NCI-H187 (cell line): Measurements from ENCODE around the gene MAGEH1.
"Not testable (repeated sequence)": the region's sequence is repeated elsewhere in the genome, so short reads cannot be mapped to it uniquely, and the experiment has no call there.

Source experiments
- DNase-seq, 2 experiments: peaks; one replicate each; lab custom pipeline; 2025; lab: John Stamatoyannopoulos, UW

The MAGEH1 gene, protein sequence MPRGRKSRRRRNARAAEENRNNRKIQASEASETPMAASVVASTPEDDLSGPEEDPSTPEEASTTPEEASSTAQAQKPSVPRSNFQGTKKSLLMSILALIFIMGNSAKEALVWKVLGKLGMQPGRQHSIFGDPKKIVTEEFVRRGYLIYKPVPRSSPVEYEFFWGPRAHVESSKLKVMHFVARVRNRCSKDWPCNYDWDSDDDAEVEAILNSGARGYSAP

DNA sequence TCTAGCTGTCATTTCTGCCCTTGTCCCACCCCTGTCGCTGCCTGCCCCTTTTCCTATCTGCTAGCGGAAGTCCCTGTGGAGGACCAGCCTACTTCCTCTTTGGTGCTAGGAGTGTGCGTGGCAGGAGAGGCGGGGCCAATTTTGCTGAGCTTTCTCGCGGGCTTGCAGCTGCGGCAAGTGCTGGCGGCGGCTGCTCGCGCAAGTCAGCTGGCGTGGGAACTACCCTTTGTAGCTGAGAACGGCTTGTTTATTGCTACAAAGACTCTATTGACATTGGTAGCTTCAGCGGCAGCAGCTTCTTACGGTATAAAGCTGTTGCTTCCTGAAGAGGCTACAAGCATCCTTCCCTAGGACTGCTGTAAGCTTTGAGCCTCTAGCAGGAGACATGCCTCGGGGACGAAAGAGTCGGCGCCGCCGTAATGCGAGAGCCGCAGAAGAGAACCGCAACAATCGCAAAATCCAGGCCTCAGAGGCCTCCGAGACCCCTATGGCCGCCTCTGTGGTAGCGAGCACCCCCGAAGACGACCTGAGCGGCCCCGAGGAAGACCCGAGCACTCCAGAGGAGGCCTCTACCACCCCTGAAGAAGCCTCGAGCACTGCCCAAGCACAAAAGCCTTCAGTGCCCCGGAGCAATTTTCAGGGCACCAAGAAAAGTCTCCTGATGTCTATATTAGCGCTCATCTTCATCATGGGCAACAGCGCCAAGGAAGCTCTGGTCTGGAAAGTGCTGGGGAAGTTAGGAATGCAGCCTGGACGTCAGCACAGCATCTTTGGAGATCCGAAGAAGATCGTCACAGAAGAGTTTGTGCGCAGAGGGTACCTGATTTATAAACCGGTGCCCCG lies at the start of gene MAGEH1:
Gene MAGEH1, plus strand, starts transcription at position 138 of the 843 bp plus-strand sequence. Its CDS starts 248 bp downstream, at position 386.
- peak in 1 of 2 experiments; percentile 35 for DNase-seq

DNA sequence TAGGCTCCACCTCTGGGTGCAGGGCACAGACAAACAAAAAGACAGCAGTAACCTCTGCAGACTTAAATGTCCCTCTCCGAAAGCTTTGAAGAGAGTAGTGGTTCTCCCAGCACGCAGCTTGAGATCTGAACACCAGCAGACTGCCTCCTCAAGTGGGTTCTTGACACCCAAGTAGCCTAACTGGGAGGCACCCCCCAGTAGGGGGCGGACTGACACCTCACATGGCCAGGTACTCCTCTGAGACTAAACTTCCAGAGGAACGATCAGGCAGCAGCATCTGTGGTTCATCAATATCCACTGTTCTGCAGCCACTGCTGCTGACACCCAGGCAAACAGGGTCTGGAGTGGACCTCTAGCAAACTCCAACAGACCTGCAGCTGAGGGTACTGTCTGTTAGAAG lies 24.8 kb upstream of the MAGEH1 start:
- DNase-seq: not testable (repeated sequence)

DNA sequence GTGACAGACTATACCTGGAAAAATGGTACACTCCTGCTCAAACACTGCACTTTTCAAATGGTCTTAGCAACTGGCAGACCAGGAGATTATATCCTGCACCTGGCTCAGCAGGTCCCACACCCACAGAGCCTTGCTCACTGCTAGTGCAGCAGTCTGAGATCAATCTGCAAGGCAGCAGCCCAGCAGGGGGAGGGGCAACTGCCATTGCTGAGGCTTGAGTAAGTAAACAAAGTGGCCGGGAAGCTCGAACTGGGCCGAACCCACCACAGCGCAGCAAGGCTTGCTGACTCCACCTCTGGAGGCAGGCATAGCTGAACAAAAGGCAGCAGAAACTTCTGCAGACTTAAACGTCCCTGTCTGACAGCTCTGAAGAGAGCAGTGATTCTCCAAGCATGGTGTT lies 8.5 kb upstream of the MAGEH1 start:
- not testable (repeated sequence) for DNase-seq

DNA sequence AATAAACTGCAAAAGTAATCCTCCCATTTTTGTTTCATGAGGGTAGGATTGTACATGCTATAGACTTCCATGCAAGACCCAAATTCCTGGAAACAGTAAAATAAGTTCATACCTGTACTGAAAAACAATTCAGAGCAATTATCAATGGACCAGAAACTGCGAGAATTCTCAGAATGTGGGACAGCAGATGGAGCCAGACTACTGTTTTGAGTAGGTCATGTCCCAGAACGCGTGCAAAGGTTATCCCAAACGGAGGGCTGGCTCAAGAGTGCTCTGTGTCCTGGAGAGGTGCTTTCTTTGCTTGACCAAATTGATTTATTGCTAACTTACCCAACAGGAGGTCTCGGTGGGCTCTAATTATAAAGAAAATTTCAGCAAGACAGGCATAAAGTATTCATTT lies 1.7 kb upstream of the MAGEH1 start:
- no peak for DNase-seq

DNA sequence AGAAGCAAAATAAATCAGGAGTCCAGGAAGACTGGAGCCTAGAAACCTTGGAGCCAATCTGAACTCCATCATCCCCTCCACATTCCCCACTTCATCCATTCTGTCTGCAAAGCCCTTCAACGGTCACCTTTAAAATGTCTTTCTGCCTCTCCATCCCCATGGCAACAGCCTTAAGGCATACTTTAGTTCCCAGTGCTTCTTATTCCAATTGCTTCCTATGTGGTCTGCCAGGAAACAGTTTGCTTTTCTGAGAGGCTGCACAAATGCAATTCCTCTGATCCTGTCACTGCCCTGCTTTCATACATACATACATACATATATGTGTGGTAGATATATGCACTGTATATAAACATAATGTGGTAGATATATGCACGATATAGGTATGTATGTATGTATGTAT lies 786 bp upstream of the MAGEH1 start:
- no peak for DNase-seq

DNA sequence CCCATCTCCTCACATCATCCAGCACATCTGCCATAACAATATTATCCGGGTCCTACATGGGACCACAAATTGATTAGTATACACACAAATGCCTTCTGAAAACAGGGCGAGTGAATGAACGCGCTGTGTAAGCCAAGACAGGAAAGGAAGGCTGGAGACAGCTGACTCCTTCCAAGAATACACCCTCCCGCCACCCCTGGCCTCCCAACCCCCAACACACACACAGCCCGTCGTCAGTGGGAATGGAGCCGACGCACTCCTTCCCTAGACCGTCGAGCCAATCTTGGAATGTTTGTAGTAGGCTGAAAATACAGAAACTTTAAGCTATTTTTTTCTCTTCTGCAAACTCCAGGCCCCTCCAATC lies 319 bp upstream of the MAGEH1 start:
- DNase-seq: no peak

DNA sequence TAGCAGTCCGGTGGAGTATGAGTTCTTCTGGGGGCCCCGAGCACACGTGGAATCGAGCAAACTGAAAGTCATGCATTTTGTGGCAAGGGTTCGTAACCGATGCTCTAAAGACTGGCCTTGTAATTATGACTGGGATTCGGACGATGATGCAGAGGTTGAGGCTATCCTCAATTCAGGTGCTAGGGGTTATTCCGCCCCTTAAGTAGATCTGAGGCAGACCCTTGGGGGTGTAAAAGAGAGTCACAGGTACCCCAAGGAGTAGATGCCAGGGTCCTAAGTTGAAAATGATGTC lies 852 bp downstream of the MAGEH1 start:
- DNase-seq: no peak

DNA sequence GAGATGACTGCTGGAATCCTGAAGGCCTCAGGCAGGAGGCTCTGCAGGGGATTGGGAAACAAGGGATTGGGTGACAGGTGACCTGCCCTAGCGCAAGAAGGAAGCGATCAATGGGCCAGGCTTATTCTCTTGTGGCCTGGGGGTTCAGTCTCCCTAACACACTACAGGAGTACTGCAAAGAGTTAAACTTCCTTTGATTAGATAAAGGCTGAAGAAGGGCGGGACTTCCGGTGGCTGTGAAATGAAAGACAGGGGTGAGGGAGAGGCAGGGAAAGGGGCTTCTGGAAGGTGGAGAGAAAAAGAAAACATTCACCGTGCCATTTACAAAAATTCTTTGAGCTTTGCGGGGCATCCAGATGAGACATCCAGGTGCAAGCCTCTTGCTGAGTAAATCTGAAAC lies 3.8 kb downstream of the MAGEH1 start:
- not testable (repeated sequence) for DNase-seq

DNA sequence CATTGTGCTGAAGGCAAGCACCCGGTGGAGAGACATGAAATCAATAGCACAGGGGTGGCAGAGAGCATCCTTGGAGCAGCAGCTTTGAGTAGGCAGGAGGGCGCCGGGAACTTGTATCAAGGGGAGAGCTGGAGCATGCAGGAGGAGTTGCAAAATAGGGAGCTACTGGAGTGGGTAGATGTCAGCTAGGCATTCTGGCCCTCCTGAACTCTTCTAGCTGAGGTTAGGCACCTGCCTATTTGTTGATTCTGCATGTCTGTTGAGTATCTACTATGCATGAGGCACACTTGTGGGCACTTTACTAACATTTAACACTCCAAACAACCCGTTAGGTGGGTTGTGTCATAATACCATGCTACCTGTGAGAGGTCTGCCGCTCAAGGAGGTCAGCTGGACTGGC lies 7.5 kb downstream of the MAGEH1 start:
- DNase-seq: not testable (repeated sequence)

DNA sequence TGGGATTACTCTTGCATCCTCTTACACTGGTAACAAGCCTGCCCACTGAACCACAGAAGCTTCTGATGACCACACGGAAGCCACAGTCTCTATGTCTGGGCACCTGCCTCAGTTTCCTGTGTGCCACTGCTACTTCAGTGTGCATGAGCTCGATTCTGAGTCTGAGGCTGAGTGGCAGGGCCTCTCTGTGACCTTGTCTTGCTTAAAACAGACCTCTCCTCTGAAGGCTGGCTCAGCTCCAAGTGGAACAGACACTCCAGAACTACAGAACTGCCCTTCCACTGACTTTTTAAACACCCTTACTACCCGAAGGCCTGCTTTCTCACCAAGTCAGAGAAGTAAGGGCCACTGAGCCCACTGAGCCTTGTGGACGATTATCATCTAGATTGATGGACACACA lies 8.0 kb downstream of the MAGEH1 start:
- DNase-seq: not testable (repeated sequence)

DNA sequence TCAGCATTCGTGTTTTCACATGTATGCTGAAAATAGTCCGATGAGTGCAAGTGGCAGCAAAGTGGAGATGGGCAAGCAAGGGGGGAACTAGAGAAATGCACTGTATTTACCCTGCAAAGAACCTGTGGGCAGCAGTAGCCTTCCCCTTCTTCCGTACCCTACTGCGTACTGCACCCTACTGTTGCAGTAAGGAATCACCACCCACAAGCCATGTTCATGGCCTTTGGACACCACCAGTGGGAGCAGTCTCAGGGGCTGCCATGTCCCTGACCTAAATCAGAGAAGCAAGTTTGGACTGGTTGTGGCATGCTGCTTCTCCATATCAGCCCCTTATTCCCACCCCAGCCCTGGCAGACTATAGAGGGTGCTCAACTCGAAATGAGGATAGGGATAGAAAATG lies 12.1 kb downstream of the MAGEH1 start:
- not testable (repeated sequence) for DNase-seq

DNA sequence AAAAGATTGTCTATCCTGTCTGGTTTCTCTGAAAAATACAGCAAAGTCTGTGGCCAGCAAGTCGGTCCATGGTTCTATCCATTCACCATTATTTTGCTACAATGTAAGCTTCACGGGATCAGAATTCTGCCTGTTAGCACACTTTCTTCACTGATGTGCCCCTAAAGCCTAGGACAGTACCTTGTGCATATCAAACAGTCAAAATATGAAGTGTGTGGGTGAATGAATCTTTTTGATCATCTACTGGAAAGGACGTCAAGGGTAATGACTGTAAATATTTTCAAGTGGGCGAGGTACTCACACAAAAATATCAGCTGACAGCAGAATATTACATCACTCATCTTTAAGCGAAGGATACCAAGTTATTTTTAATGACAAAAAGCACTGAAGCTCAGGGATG lies 13.2 kb downstream of the MAGEH1 start:
- not testable (repeated sequence) for DNase-seq

DNA sequence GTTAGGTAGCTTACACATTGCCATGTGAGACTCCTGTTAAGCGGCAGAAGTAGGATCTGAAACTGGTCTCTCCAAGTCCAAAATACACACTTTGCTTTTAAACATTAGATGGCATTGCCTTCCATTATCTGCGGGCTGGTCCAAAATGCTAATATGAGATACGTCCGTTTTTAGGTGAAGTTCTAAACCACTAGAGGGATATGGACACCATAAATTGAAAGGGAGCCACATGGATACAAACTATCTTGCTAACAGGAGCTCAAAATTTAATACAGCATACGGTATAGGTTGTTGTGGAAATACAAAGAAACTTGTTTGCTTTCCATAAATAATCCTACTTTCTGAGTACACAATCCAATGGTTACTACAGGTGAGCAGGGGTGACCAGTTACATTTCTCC lies 13.9 kb downstream of the MAGEH1 start:
- DNase-seq: not testable (repeated sequence)

DNA sequence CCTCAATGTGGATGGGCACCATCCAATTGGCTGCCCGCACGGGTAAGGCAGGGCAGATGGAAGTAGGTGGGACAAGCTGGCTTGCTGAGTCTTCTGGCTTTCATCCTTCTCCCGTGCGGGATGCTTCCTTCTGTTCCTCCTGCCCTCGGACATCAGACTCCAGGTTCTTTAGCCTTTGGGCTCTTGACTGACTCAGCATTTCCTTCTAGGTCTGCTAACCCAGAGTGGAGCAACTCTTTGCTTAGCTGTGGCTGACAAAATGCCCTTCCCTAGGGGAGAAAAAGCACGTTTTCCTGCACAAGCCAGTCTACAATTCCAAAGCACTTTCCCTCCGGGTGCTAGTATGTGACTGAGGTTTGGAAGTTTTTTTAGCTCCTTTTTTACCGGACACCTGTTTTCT lies 28.0 kb downstream of the MAGEH1 start:
- DNase-seq: not testable (repeated sequence)

DNA sequence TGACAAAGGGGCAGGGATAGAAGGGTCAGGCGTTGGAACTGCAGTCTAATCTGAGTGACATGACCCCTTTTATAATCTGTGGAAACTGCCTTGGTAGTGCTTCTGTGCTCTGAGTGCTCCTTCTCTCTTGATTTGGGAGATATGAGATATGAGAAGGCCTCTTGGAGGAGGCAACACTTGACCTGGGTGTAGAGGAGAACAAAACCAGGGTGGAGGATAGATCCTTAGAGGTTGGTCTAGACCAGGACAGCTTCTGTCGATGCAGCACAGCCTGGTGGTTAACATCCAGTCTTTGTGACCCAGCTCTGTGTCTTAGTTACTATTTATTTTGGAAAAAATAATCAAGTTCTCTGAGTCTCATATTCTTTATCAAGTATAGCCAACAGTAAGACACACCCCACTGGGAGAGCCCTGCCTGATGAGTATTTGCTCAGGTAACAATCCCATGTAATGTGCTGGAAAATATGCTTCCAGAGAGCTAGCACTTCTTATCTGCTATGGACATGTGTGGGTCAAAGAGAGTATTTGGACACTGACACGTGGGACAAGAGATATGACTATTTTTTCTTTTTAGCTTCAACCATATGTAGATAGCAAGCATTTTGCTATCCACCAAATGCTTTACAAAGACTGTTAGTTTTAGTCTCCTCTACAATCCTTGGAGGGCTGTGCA lies 28.6 kb downstream of the MAGEH1 start:
- DNase-seq: no peak

DNA sequence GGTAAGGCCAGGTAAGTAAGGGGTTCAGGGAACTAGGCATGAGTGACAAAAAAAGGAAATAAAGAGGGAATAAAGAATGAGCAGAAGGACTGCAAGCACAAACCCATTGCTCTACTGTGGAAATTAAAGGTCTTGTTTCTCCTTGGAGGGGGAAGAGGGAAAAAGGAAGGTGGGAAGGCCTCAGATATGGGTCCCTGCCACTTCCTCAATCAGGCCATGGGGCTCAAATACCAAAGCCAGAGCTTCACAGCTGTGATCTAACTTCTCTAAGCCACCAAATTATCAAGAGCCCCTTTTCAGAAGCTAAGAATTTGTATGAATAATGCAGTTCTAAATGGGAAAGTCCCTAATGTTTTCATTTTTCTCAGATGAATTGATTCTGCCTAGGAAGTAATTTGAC lies 33.0 kb downstream of the MAGEH1 start:
- DNase-seq: no peak

DNA sequence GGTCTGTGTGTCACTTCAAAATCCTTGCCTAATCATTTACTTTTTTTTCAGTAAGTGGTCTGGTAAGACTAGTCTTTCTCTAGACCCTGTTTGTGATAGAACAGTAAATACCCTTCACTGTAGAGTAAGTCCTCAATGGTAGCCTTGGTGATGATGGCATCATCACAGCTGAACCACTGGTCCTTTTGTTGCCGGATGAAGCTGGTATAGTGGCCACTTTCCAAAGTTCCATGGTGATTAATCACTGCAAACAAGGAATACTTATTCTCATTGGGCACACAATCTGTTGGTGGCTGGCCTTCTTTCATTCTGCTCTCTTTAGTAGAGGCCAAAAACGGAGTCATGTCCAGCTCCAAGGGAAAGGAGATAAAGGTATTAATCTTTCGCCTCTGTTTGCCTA lies 34.8 kb downstream of the MAGEH1 start:
- no peak for DNase-seq

DNA sequence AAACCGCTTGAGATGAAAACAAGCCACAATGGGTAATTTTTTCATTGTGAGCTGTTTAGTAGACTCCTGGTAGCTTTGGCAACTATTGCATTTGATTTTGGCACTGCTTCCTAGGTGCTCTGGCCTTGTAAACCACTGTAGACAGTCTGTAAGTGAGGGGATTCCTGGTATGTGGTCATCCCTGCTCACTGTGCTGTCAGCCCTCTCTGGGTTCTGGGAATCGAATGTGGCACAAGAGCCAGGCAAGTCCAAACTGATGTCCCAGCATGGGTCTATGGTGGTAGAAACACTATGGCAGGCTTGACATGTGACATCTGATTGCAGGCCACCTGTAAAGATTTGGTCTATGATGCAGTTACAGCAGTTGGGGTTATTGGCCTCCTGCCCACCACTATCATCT lies 35.2 kb downstream of the MAGEH1 start:
- DNase-seq: no peak

DNA sequence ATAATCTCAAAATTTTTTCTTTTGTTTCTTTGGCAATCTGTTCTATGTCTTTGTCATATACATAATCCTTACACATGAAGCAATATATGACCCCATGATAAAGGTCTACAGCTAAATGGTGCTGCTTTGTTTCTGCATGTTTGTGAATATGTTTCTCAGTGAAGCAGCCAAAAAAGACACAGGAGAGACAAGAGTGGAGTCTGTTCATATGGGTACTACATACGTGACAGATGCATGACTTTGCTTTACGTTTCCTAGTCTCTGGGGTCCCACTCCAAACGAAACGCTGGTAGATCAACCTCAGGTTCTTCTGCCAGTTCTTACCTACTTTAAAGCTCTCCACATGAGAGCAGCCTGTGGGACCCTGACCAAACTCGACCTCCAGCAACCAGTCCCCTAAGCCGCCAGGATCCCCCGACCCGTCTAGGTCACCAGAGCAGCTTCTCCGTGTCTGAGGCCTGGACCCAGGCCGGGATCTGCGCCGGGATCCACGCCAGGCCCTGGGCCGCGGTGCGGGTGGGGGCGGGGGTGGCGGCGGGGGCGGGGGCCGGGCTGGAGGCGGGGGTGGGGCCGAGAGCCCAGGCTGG lies 36.2 kb downstream of the MAGEH1 start:
- no peak for DNase-seq

DNA sequence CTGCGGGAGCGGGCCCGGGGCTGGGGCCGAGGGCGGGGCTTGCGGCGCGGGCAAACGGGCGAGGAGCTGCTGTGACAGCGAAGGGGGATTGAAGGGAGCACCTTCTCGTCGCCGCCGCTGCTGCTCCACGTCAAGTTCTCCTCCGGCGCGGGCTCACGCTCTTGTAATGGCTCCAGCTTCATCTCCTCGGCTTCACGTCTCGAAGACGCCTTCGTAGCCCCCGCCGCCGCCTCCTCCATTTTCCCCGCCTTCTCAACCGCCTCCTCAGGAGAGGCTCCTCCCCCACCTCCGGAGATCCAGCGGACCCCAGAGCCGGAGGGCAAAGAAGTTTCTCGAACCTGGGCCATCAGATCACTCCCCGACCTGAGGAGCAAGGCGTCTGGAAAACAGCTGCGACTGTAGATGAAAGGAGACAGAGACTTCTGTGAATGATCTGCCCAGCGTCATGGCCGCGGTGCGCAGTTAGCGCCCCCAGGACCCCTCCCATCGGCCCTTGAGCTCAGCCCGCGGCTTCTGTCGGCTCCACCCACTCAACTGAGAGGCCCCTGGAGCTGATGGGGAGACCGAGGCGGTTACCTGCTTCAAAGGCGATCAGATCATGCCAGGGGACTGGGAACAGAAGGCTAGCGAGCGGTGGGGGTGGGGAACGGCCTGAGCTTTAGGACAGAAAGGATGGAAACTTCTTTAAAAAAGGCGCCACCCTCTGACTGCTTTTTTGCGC lies 36.8 kb downstream of the MAGEH1 start:
- DNase-seq: peak in 1 of 2 experiments; percentile 6

DNA sequence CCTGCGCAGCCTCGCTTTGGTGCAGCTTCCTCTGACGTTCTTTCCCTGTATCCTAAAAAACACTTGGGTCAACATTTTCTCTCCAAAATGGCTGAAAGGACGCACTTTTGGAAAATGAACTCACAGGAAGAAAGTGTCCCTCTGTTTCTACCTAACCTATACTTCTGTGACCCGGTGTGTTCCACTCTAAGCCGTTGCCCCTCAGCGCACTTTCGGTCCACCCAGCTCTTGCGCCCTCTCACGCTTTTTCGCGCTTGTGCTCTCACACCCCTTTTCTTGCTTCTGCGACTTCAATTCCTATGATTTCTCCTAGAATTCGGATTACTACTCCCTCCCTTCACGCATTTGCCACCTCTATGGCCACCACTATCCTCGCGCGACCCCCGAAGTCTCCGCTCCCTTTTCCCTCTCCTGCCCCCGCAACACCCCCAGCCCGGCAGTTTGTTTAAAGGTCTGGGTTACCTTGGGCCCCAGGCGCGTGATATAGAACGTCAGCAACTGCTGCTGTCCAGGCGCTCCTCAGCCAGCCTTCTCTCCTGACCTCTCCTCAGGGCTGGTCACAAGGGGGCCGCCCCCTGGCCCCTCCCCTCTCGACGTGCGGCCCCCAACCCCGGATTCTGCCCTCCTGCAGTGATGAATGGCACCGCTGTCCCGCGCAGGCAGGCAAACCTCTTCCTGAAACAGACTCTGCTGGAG lies 37.5 kb downstream of the MAGEH1 start, which contains the start of gene USP51:
Gene USP51, minus strand, starts transcription at position 535 of the 696 bp plus-strand sequence. CDS start 909 bp downstream, outside the sequence.
- no peak for DNase-seq
